ENCODE data around the gene MCF2L.

MCF2L gene

GRCh38 chr13:113070855-113071254 is 101.8 kb downstream of the MCF2L start:
- TF ChIP-seq SIN3A (IDR thresholded peaks at IDR 0.05; ENCODE audit: borderline replicate concordance, insufficient read depth, low read length), result no peak
- TF ChIP-seq REST (IDR thresholded peaks at IDR 0.05; ENCODE audit: insufficient read depth in 1 of 2, low read depth in 2 of 2, low read length in 2 of 2), result no peak
- TF ChIP-seq TAF1 (IDR thresholded peaks at IDR 0.05; ENCODE audit: borderline replicate concordance, insufficient read depth, low read length), result no peak
- no peak for TF ChIP-seq FOXP2 (optimal IDR thresholded peaks at IDR 0.05; ENCODE audit: borderline replicate concordance, extremely low read depth, extremely low read length, insufficient read depth)
- TF ChIP-seq POLR2AphosphoS5 (IDR thresholded peaks at IDR 0.05; ENCODE audit: low read depth, low read length), result no peak

- no peak for TF ChIP-seq POLR2AphosphoS5 (IDR thresholded peaks at IDR 0.05; ENCODE audit: low read depth, low read length)
- no peak for TF ChIP-seq SIN3A (IDR thresholded peaks at IDR 0.05; ENCODE audit: borderline replicate concordance, insufficient read depth, low read length)
- TF ChIP-seq TAF1 (IDR thresholded peaks at IDR 0.05; ENCODE audit: borderline replicate concordance, insufficient read depth, low read length), result no peak
- TF ChIP-seq FOXP2 (optimal IDR thresholded peaks at IDR 0.05; ENCODE audit: borderline replicate concordance, extremely low read depth, extremely low read length, insufficient read depth), result no peak
- no peak for TF ChIP-seq REST (IDR thresholded peaks at IDR 0.05; ENCODE audit: insufficient read depth in 1 of 2, low read depth in 2 of 2, low read length in 2 of 2)
Measured at GRCh38 chr13:113072376-113072775, 103.4 kb downstream of the MCF2L start.

GRCh38 chr13:113073942-113074341 is 104.9 kb downstream of the MCF2L start:
- no peak for TF ChIP-seq REST (IDR thresholded peaks at IDR 0.05; ENCODE audit: insufficient read depth in 1 of 2, low read depth in 2 of 2, low read length in 2 of 2)
- TF ChIP-seq SIN3A (IDR thresholded peaks at IDR 0.05; ENCODE audit: borderline replicate concordance, insufficient read depth, low read length), result no peak
- TF ChIP-seq POLR2AphosphoS5 (IDR thresholded peaks at IDR 0.05; ENCODE audit: low read depth, low read length), result no peak
- TF ChIP-seq FOXP2 (optimal IDR thresholded peaks at IDR 0.05; ENCODE audit: borderline replicate concordance, extremely low read depth, extremely low read length, insufficient read depth), result no peak
- no peak for TF ChIP-seq TAF1 (IDR thresholded peaks at IDR 0.05; ENCODE audit: borderline replicate concordance, insufficient read depth, low read length)

- TF ChIP-seq TAF1 (IDR thresholded peaks at IDR 0.05; ENCODE audit: borderline replicate concordance, insufficient read depth, low read length) (no peak), REST (IDR thresholded peaks at IDR 0.05; ENCODE audit: insufficient read depth in 1 of 2, low read depth in 2 of 2, low read length in 2 of 2) (no peak), FOXP2 (optimal IDR thresholded peaks at IDR 0.05; ENCODE audit: borderline replicate concordance, extremely low read depth, extremely low read length, insufficient read depth) (no peak), POLR2AphosphoS5 (IDR thresholded peaks at IDR 0.05; ENCODE audit: low read depth, low read length) (no peak)
Measured at GRCh38 chr13:113074401-113074800, 105.4 kb downstream of the MCF2L start.

- TF ChIP-seq REST (IDR thresholded peaks at IDR 0.05; ENCODE audit: insufficient read depth in 1 of 2, low read depth in 2 of 2, low read length in 2 of 2) (no peak), SIN3A (IDR thresholded peaks at IDR 0.05; ENCODE audit: borderline replicate concordance, insufficient read depth, low read length) (no peak), POLR2AphosphoS5 (IDR thresholded peaks at IDR 0.05; ENCODE audit: low read depth, low read length) (no peak), TAF1 (IDR thresholded peaks at IDR 0.05; ENCODE audit: borderline replicate concordance, insufficient read depth, low read length) (no peak), FOXP2 (optimal IDR thresholded peaks at IDR 0.05; ENCODE audit: borderline replicate concordance, extremely low read depth, extremely low read length, insufficient read depth) (no peak)
Measured at GRCh38 chr13:113074876-113075275, 105.9 kb downstream of the MCF2L start.
